D341Med (cell line): ENCODE data around the gene ASGR1.

Experiments used
- DNase-seq: peaks from one replicate; pipeline ENCODE4 v3.0.0; 2012; ENCODE audit warnings: low spot score

Gene ASGR1, protein sequence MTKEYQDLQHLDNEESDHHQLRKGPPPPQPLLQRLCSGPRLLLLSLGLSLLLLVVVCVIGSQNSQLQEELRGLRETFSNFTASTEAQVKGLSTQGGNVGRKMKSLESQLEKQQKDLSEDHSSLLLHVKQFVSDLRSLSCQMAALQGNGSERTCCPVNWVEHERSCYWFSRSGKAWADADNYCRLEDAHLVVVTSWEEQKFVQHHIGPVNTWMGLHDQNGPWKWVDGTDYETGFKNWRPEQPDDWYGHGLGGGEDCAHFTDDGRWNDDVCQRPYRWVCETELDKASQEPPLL

DNA sequence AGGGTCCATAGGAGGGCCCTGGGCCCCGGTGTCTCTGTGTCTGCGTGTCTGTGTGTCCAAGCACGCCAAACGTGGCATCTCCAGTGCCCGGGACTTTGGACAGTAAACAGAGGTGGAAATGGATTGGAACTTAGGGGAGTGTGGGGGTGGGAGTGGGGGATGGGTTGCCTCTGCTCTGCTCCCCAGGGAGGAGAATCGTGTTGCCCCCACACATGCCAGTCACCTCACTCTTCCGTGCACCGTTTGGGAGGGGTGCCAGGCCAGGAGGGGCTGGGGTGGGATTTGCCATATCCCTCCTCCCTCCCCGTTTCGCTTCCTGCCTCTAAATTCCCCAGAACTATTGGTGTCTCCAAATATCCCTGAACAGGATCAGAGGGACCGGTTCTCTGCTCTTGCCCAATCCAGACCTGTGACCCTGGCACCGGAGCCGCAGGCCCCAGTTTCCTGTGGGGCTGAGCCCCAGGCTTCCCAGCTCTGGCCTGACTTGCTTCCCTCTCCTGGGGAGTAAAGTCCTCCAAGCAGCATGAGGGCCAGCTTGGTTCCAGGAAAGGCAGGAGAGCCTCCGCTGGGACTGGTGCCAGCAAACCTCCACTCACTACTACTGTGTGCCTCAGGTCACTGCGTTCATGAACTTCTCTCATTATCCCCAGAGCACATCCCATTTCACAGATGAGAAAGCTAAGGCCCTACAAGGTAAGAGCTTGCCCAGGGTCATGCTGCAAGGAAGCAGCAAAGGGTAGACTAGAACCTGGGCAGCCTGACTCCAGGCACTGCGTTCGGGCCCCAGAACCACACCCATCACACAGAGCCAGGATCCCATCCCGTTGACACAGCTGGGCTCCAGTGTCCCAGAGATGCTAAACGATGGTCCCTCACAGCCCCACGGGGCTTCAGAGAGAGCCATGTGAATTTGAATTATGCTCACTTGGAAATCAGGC, at the start of gene ASGR1:
ASGR1 (minus strand) TSS at position 54 of the 938 bp plus-strand sequence. CDS start 807 bp downstream, outside the sequence.
- DNase-seq = no peak

DNA sequence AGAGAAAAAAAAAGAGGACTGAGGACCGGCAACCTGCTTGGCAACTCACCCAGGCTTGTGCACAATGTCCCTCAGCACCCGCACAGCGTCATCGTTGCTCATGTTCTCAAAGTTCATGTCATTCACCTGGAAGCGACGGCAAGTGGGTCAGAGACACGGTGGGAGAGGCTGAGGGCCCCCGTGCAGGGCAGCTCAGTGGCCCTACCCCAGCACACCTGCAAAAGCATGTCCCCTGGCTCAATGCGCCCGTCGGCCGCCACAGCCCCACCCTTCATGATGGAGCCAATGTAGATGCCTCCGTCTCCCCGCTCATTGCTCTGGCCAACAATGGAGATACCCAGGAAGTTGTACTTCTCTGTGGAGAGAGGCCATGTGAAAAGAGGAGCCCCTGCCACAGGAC, 49.8 kb upstream of the ASGR1 start:
- no peak for DNase-seq

DNA sequence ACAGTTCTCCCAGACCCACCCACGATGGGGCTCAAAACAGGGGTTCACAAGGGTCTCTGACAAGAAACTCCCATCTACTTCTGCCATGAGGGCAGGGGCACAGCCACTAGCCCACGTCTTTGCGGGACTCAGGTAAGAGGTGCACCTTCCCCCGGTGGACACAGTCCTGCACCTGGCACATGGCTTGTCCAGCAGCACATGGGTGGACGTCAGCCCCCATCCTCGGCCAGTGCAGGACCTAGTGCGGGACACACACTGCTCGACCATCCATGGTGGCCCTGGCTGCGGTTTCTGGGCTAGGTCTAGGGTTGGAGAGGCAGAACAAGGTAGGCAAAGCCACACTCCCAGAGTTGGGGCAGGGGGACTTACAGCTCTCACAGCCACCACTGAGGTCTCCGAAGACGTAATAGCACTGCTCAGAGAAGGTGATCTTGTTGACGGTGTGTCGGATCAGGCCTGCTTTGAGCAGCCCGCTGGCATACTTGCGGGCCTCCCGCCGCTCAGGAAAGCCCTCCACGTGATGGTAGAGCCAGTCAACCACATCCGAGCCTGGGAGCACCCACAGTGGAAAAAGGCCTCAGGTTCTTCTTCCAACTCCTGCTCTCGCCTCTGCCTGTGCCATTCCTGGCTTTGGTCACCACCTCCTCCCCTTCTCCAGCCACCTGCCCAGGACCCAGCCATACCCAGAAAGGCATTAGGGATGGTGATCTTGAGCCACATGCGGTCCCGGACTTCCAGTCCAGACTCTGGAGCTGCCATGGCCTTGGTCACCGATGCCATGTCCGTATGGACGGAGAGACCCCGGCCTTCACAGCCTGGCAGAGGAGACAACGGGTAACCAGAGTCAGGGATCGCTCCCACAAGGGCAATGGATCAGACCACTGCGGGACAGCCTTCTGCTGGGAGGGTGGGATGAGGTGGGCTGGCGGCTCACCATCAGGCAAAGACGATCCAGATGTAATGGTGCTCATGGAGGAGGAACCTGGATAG, 47.8 kb upstream of the ASGR1 start:
- no peak for DNase-seq

DNA sequence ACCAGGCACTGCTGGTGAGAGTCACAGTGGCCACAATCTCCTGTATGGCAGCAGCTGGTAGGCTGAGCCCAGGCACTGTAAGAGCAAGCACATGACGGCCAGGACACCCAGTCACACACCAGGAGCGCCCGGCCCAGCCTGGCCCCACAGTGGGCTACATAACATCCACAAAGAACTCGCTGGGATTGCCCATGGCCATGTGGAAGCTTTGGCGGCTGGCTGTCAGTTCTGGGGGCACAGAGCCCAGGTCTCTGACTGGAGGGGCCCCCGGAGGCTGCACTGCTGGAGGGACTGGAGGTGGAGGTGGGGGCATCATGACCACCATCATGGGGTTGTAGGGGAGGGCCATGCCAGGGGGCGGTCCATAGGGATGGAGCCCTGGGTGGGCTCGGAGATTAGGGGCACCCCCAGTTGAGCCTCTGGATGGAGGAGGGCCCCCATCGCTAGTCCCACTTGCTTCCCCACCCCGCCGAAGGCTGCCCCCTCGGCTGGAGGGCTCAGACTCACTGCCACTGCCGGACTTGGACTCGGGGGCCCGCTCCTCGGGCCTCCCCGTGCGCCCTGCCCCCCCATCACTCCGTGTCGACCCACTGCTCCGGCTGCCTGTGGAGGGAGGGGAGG, 46.7 kb upstream of the ASGR1 start:
- DNase-seq = no peak

DNA sequence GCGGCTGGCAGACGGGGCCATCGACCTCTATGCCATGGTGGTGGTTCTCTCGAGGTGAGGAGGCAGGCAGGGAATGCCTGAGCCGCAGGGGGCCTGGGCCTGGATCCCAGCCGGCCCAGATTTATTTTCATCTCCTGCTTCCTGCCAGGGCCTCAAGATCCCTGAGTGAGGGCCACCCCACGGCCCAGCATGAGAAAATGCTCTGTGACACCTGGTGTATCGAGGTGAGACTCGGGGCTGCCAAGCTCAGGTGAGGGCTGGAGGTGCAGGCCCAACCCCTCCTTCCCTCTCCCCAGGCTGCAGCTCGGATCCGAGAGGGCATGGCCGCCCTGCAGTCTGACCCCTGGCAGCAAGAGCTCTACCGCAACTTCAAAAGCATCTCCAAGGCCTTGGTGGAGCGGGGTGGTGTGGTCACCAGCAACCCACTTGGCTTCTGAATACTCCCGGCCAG, 45.5 kb upstream of the ASGR1 start:
- DNase-seq = no peak

DNA sequence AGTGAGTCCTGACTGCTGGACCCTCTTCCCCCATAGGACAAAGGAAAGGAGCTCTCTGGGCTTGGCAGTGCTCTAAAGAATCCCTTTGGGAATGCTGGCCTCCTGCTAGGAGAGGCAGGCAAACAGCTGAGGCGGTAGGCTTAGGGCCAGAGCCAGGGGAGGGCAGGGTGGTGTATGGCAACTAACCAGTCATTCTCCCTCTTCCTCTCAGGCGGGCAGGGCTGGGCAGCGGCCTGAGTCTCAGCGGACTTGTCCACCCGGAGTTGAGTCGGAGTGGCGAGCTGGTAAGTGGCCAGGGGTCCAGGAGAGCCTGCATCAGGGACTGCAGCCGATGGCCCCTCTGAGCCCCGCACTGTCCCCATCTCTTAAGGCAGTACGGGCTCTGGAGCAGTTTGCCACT, 44.9 kb upstream of the ASGR1 start:
- no peak for DNase-seq

DNA sequence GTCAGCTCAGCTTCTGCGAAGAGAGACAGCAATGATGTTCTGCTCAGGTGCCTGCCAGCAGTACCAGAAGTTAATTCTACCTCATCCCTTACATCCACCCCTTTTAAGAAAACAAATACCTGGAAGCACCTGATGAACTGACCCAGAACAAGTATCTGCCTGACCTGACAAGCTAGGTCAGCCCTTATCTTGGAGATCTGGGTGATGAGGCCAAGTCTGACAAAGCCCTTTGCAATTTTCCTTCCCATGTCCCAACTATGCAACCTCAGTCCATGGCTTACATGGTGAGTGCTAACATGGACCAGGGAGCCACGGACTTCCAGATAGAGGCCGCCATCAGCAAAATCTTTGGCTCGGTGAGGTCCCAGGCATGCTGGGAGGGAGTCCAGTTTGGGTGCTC, 44.2 kb upstream of the ASGR1 start:
- no peak for DNase-seq

DNA sequence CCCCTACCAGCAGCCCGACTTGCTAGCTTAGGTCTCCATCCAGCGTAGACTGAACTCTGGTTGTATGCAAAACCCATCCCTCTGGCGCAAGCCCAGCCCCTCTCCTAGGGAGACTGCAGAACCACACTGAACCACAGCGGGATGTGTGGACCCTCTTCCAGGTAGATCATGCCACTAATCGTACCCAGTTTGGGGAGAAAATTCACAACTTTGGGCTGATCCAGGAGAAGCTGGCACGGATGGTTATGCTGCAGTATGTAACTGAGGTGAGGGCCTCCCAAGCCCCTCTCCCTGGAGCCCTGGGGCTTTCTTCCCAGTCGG, 43.8 kb upstream of the ASGR1 start:
- DNase-seq = no peak

DNA sequence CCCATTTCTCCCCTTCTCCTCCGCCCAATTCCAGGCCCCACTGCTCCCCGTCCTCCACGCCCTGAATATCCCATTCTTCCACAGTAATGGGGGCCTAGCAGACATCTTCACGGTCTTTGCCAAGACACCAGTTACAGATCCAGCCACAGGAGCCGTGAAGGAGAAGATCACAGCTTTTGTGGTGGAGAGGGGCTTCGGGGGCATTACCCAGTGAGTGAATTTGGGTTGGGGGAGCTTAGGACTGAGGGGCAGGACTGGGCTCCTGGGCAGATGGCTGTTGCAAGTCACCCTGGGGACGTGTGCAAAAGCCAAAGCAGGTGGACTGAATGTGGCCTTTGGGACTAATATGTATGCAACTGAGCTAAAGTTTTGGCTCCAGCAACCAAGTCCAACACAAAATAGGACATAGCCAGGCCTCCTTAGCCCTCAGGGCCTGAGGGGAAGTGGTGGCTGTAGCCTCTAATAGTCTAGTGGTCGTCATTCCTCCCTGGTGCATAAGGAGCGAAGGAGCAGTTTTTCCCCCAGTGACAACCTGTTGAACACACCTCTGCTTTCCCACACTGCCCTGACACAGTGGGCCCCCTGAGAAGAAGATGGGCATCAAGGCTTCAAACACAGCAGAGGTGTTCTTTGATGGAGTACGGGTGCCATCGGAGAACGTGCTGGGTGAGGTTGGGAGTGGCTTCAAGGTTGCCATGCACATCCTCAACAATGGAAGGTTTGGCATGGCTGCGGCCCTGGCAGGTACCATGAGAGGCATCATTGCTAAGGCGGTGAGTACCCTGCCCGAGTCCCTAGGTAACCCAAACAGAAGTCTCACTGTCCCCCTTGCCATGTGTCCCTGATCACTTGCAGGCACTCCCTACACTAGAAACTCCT, 43.2 kb upstream of the ASGR1 start:
- DNase-seq = no peak

DNA sequence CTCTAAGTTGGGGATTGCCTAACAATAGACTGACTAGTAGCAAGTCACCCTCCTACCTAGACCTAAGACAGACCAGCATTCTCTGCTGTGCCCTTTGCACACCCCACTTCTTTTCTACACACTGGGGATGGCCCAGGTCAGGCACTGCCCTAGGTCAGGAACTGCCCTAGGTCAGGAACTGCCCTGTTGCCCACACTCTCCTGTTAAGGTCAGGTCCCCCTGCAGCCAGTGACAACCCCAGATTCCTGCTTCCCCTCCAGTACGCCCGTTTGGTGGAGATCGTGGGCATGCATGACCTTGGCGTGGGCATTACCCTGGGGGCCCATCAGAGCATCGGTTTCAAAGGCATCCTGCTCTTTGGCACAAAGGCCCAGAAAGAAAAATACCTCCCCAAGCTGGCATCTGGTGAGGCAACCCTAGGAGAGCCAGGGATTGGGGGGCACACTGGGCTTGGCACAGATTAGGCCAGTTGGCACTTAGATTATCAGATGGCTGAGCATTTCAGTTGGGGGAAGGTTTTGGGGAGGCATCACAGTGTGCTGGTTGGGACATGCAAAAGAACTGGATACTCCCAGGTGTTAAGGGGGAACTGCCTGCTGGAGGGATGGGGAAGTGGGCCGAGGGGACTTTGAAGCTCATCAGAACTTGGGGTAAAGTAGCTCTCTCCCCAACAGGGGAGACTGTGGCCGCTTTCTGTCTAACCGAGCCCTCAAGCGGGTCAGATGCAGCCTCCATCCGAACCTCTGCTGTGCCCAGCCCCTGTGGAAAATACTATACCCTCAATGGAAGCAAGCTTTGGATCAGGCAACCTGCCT, 42.3 kb upstream of the ASGR1 start:
- DNase-seq = no peak

DNA sequence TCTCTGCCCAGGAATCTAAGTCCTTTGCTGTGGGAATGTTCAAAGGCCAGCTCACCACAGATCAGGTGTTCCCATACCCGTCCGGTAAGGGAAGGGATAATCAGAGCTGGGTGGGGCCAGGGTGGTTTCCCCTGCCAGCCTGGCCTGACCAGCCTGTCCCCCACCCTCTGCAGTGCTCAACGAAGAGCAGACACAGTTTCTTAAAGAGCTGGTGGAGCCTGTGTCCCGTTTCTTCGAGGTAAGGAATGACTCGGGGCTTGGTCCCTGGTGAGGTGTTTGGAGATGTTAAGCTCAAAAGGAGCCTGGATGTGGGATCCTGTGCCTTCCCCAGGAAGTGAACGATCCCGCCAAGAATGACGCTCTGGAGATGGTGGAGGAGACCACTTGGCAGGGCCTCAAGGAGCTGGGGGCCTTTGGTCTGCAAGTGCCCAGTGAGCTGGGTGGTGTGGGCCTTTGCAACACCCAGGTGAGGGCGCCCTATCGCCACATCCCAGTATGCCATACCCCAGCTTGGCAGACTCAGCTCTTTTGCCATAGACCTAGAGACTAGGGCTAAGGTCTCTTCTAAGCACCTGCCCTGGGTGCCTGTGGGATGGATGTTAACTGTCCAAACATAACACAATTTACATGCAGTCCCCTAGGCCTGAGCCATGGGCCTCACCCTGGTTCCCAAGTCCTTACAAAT, 41.6 kb upstream of the ASGR1 start:
- peak; percentile 64 for DNase-seq

DNA sequence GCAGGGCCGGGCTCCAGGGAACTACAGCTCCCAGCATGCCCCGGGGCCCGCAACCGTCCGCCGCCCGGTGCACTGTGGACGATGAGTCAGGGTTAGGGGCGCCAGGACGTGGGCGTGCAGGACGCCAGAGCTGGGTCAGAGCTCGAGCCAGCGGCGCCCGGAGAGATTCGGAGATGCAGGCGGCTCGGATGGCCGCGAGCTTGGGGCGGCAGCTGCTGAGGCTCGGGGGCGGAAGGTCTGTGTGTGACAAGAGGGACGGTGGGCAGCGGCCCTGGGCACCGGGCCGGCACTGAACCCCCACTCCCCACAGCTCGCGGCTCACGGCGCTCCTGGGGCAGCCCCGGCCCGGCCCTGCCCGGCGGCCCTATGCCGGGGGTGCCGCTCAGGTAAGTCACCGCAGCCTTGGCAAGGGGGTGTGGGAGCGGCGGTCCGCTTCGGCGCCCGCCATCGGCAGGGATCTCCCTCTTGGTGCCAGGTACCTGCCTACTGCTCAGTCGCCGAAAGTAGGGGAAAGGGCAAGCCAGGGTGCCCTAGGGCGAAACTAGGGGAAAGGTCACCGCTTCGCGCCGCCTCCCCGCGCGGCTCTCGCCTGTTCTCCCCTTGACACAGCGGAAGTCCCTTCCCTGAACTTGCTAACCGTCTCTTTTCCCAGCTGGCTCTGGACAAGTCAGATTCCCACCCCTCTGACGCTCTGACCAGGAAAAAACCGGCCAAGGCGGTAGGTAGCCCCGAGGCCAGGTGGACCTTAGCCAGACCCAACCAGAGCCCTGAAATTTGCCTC, 40.8 kb upstream of the ASGR1 start, which contains the start of the genes ACADVL and DLG4:
ACADVL (plus strand) TSS at position 127 of the 781 bp plus-strand sequence; CDS start at position 174, 47 bp downstream.
DLG4 (minus strand) TSS at position 25 of the 781 bp plus-strand sequence.
- peak; percentile 74 for DNase-seq

DNA sequence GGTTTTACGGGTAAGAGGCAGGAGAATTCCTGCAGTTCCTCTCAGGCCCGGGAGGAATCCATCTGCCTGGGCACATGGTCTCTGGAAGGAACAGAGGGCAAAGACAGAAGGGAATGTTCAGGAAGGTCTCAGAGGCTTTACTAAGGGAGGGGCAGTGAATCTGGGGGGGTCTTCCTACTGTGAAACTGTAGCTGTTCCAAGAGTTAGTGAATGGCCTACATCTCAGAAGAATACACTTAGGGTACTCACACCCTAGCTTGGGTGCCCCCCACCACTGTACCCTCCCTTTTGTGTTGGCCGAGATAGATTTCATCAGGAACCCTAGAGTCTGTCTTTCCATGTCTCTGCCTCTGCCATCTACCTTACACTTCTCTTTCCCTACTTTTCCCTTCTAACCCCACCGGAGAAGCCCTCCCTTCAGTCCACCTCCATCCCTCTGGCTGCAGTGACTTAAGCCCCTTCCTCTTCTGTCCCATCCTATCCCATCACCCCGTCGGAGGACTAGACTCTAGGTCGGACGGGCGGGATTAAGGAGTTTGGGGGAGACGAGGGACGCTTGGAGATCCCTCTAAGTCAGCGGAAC, 40.1 kb upstream of the ASGR1 start:
- DNase-seq = no peak

DNA sequence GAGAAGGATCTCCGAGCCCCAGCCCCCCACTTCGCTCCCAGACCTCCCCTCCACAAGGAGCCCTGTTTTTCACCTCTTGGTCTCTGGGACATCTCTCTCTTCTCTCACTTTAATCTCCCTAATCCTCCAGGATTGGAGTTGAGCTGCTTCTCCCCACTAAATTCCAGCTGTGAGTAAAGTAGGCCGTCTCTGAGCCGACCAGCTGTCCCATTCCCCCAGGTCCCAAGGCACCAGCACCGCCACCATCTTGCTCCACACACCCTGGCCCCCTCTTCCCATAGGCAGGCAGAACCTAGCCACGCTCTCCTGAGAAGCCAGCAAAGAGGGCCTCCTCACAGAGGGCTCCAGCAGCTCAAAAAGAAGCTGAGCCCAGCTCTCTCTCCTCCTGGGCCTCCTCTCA, 39.6 kb upstream of the ASGR1 start:
- peak; percentile 62 for DNase-seq

DNA sequence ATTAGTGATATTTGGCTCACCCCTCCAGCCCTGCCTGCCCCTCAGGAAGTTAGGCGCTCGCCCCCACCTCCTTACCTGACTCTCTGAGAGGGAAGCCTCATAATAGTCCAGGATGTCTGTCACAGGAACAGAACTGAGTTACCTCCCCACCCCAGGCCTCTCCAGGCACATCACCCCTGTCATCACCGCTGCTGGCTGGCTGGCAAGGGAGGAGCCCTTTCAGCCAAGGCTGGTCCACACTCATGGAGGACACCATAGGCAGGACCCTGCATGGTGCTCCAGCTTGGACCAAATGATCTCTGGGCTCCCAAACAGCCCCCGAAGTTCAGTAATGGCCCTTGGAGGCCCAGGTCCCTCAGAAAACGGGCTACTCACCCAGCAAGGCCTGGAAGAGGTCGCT, 39.0 kb upstream of the ASGR1 start:
- DNase-seq = no peak

DNA sequence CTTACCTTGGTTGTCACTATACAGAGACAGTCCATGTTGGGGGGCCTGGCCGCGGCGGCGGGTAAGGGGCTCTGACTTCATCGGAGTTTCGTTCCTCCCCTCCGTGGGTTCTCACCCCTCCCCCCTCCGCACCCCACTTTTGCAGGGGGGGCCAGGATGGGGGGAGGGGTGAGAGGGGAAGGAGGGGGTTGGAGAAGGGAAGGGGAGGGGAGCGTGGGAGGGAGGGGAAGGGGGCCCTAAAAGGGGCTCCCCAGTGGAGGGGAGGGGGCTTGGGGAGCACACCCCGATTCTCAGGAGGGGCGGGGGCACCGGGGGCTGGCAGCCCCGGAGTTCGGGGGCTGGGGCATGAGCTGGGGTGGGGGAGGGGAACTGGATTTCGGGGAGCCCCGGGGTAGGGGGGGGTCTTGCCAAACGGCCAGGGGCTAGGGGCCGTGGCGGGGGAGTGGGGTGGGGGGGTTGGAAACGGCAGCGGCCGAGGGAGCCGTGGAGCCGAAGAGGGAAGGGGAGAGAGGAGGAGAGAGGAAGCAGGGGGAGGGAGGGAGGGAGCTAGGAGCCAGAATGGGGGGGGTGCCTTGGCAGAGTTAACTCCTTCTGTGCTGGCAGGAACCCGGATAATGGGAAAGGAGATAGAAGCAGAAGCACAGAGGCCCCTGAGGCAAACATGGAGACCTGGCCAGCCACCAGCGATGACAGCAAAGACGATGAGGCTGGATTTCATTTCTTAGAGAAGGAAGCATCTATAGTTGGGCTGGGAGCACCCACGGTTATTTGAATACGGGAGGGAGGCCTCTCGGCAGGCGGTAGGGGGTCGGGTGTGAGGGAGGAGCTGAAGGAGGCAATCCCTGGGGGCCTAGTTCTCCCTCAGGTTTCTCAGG, 38.2 kb upstream of the ASGR1 start:
- DNase-seq = peak; percentile 50
